Smooth muscle cell (in vitro differentiated cells): ENCODE measurements around the gene ARID1B. TPM values are rescaled to one million over a fixed set of nuclear protein-coding genes. Genes with fewer than 3 reads are reported as not detected.

Experiments
- DNase-seq: peaks from one replicate; lab custom pipeline; 2025; ENCODE audit not compliant: unreplicated experiment; lab: John Stamatoyannopoulos, UW
- H2AFZ ChIP-seq: fragments of 200-600 bp; sonication (generic); 2 replicates; pipeline ENCODE4 v1.6.0; 2016; ENCODE audit warnings: antibody characterized with exemption, low read depth, mild to moderate bottlenecking
- H3F3A ChIP-seq: fragments of 200-600 bp; sonication (generic); 2 replicates; pipeline ENCODE4 v1.6.0; 2017; ENCODE audit warnings: antibody characterized with exemption, low read depth
- H3K27ac ChIP-seq: fragments of 200-600 bp; sonication (generic); 2 replicates; pipeline ENCODE4 v1.5.1; 2016; ENCODE audit warnings: low read depth, mild to moderate bottlenecking
- H3K27me3 ChIP-seq: fragments of 200-600 bp; sonication (generic); 2 replicates; pipeline ENCODE4 v1.6.1; 2016; ENCODE audit warnings: low read depth, mild to moderate bottlenecking
- H3K36me3 ChIP-seq: fragments of 200-600 bp; sonication (generic); 2 replicates; pipeline ENCODE4 v1.5.1; 2016; ENCODE audit warnings: low read depth
- H3K4me1 ChIP-seq: fragments of 200-600 bp; sonication (generic); 2 replicates; pipeline ENCODE4 v1.5.1; 2016; ENCODE audit warnings: low read depth
- H3K4me2 ChIP-seq: fragments of 200-600 bp; sonication (generic); 2 replicates; pipeline ENCODE4 v1.6.0; 2016; ENCODE audit warnings: mild to moderate bottlenecking
- H3K4me3 ChIP-seq: fragments of 200-600 bp; sonication (generic); 2 replicates; pipeline ENCODE4 v1.5.1; 2016; ENCODE audit warnings: mild to moderate bottlenecking
- H3K79me2 ChIP-seq: fragments of 200-600 bp; sonication (generic); 2 replicates; pipeline ENCODE4 v1.6.0; 2016; ENCODE audit warnings: low read depth, mild to moderate bottlenecking
- H3K9ac ChIP-seq: fragments of 200-600 bp; sonication (generic); 2 replicates; pipeline ENCODE4 v1.6.0; 2016; ENCODE audit warnings: low read depth
- H3K9me3 ChIP-seq: fragments of 200-600 bp; sonication (generic); replicated peaks from 2 replicates; pipeline ENCODE4 v1.5.1; 2016; ENCODE audit warnings: low read depth
- H4K20me1 ChIP-seq: fragments of 200-600 bp; sonication (generic); 2 replicates; pipeline ENCODE4 v1.6.0; 2016; ENCODE audit warnings: low read depth
- CTCF ChIP-seq: fragments of 200-600 bp; sonication (generic); IDR thresholded peaks from 2 replicates; pipeline ENCODE4 v1.5.1; 2017; ENCODE audit warnings: borderline replicate concordance, mild to moderate bottlenecking, antibody characterized with exemption; ENCODE audit not compliant: insufficient read depth, poor library complexity, severe bottlenecking
- WGBS: methylation state at CpG from one replicate; pipeline ENCODE4 v1.1.7; 2016; ENCODE audit warnings: low lambda C conversion rate; 5-methylcytosine and 5-hydroxymethylcytosine counted together
- polyA plus RNA-seq: library from polyadenylated mRNA; unstranded; fragments of >200 nt; fragmentation: Nextera tagmentation; extraction: Ambion mirVana; gene quantifications from 2 replicates; pipeline ENCODE4 v1.2.1, GENCODE V29; 2016
- total RNA-seq: library from RNA; depleted of rRNA; stranded (reverse); fragments of >200 nt; gene quantifications from 2 replicates; pipeline ENCODE4 v1.2.3, GENCODE V29; 2014

The ARID1B gene
- total RNA-seq: 52.8 and 65.4 TPM in 2 replicates
- 30.1 and 40.2 TPM in 2 replicates for polyA plus RNA-seq

- TF ChIP-seq CTCF: no peak
- Histone ChIP-seq H3K36me3 (no peaks in the 10 kb centered on the region), H3K4me2 (peak within 1 kb of the TSS; percentile 91), H3K9me3 (no peaks in the 10 kb centered on the region), H3K4me3 (peak within 1 kb of the TSS; percentile 74), H3K79me2 (peaks cover 43% of the 10 kb centered on the region), H3K4me1 (peaks cover 47% of the 10 kb centered on the region), H3K9ac (peak within 1 kb of the TSS; percentile 91), H4K20me1 (peaks cover 24% of the 10 kb centered on the region), H3K27ac (peak within 1 kb of the TSS; percentile 90), H2AFZ (peak within 1 kb of the TSS; percentile 96), H3F3A (peaks cover 13% of the 10 kb centered on the region), H3K27me3 (no peaks in the 10 kb centered on the region)
- DNase-seq: peak; percentile 28
- WGBS: under 1% methylated on average over 38 of the region's 65 CpGs
Measured at GRCh38 chr6:156776840-156777576, at the start of gene ARID1B. Gene ARID1B (plus strand): TSS chr6:156777378. CDS start chr6:156777681, 303 bp downstream.

- no peaks in the 10 kb centered on the region for H3K27me3 ChIP-seq
- H3K9ac ChIP-seq: no peak overlapping the region
- H3F3A ChIP-seq: no peaks in the 10 kb centered on the region
- no peak overlapping the region for H3K4me3 ChIP-seq
- no peak for TF ChIP-seq CTCF
- H4K20me1 ChIP-seq: no peaks in the 10 kb centered on the region
- H3K9me3 ChIP-seq: no peaks in the 10 kb centered on the region
- no peaks in the 10 kb centered on the region for H3K79me2 ChIP-seq
- no peak for DNase-seq
- 87% methylated on average over 5 of the region's 5 CpGs for WGBS
- H2AFZ ChIP-seq: no peak overlapping the region
- no peak overlapping the region for H3K27ac ChIP-seq
- H3K4me1 ChIP-seq: peaks cover 3% of the 10 kb centered on the region
- H3K4me2 ChIP-seq: no peak overlapping the region
- no peaks in the 10 kb centered on the region for H3K36me3 ChIP-seq
Measured at GRCh38 chr6:156727715-156728385, 49.3 kb upstream of the ARID1B start.

GRCh38 chr6:156729248-156729647, 47.9 kb upstream of the ARID1B start:
- H3F3A ChIP-seq: no peaks in the 10 kb centered on the region
- no peak overlapping the region for H3K4me3 ChIP-seq
- WGBS: 61% methylated on average over 2 of the region's 2 CpGs
- no peak for DNase-seq
- H3K27me3 ChIP-seq: no peaks in the 10 kb centered on the region
- no peaks in the 10 kb centered on the region for H3K9me3 ChIP-seq
- H3K4me2 ChIP-seq: no peak overlapping the region
- H4K20me1 ChIP-seq: no peaks in the 10 kb centered on the region
- H2AFZ ChIP-seq: no peak overlapping the region
- H3K9ac ChIP-seq: no peak overlapping the region
- no peak overlapping the region for H3K27ac ChIP-seq
- H3K36me3 ChIP-seq: no peaks in the 10 kb centered on the region
- H3K4me1 ChIP-seq: peaks cover 3% of the 10 kb centered on the region
- no peaks in the 10 kb centered on the region for H3K79me2 ChIP-seq
- no peak for TF ChIP-seq CTCF
